Keratinocyte (primary cell): Measurements from ENCODE around the gene CD1E. TPM values are rescaled to one million over a fixed set of nuclear protein-coding genes. Genes with fewer than 3 reads are reported as not detected.

Experiments
- DNase-seq: peaks from one replicate; pipeline ENCODE4 v3.0.0-alpha.2; 2011; ENCODE audit warnings: low read depth, missing footprints, low spot score
- FAIRE-seq: peaks from 2 replicates; lab custom pipeline; 2011; peaks lifted over from hg19 to GRCh38; lab: Jason Lieb, UNC
- H2AFZ ChIP-seq: 2 replicates; pipeline ENCODE4 v1.6.0; 2012; ENCODE audit warnings: low read length, control low read depth, inconsistent platforms; ENCODE audit not compliant: control insufficient read depth
- H3K27ac ChIP-seq: 2 replicates; pipeline ENCODE4 v1.5.1; 2011; ENCODE audit warnings: low read length; ENCODE audit not compliant: control insufficient read depth, insufficient read depth
- H3K27me3 ChIP-seq: 3 replicates; pipeline ENCODE4 v1.6.0; 2011; ENCODE audit warnings: low read length; ENCODE audit not compliant: control insufficient read depth, insufficient read depth; ENCODE audit errors: extremely low read depth
- H3K36me3 ChIP-seq, 2 experiments: 2 replicates in 1 of 2; 3 replicates in 1 of 2; pipeline ENCODE4 v1.5.1; 2011; ENCODE audit warnings: low read length in 2 of 2, mild to moderate bottlenecking in 1 of 2; ENCODE audit not compliant: control insufficient read depth in 2 of 2, insufficient read depth in 2 of 2; ENCODE audit errors: extremely low read depth in 1 of 2
- H3K4me1 ChIP-seq: 3 replicates; pipeline ENCODE4 v1.5.1; 2011; ENCODE audit warnings: low read length; ENCODE audit not compliant: control insufficient read depth, insufficient read depth; ENCODE audit errors: extremely low read depth
- H3K4me2 ChIP-seq: 3 replicates; pipeline ENCODE4 v1.6.0; 2011; ENCODE audit warnings: low read depth, low read length; ENCODE audit not compliant: control insufficient read depth, insufficient read depth; ENCODE audit errors: extremely low read depth
- H3K4me3 ChIP-seq, 3 experiments: fragments of 200-600 bp in 1 of 3; sonication (generic) in 1 of 3; 2 replicates in 2 of 3; 3 replicates in 1 of 3; pipeline ENCODE4 v1.5.1; 2011 to 2016; ENCODE audit warnings: low read length in 3 of 3, mild to moderate bottlenecking in 3 of 3, control low read depth in 2 of 3, inconsistent platforms in 1 of 3, low read depth in 1 of 3, mixed read lengths in 1 of 3, mixed run types in 1 of 3, moderate library complexity in 1 of 3; ENCODE audit not compliant: control insufficient read depth in 2 of 3, insufficient read depth in 2 of 3; ENCODE audit errors: extremely low read depth in 1 of 3
- H3K79me2 ChIP-seq: 2 replicates; pipeline ENCODE4 v1.6.0; 2012; ENCODE audit warnings: low read length; ENCODE audit not compliant: control insufficient read depth, insufficient read depth
- H3K9ac ChIP-seq: 3 replicates; pipeline ENCODE4 v1.6.0; 2011; ENCODE audit warnings: low read length; ENCODE audit not compliant: control insufficient read depth, insufficient read depth; ENCODE audit errors: extremely low read depth
- H3K9me1 ChIP-seq: 3 replicates; pipeline ENCODE4 v1.6.0; 2011; ENCODE audit warnings: low read length; ENCODE audit not compliant: control insufficient read depth, insufficient read depth; ENCODE audit errors: extremely low read depth
- H3K9me3 ChIP-seq: 2 replicates; pipeline ENCODE4 v1.5.1; 2012; ENCODE audit warnings: low read depth, low read length; ENCODE audit not compliant: control insufficient read depth
- H4K20me1 ChIP-seq: 3 replicates; pipeline ENCODE4 v1.6.0; 2011; ENCODE audit warnings: low read length; ENCODE audit not compliant: control insufficient read depth, insufficient read depth; ENCODE audit errors: extremely low read depth
- CTCF ChIP-seq, 3 experiments: IDR thresholded peaks in 1 of 3; conservative IDR thresholded peaks in 1 of 3; optimal IDR thresholded peaks in 1 of 3; 2 replicates in 2 of 3; 3 replicates in 1 of 3; pipeline versions ENCODE3 to v1.5.1; 2011; ENCODE audit warnings: low read length in 3 of 3, mild to moderate bottlenecking in 3 of 3, moderate library complexity in 2 of 3, control low read depth in 1 of 3, inconsistent platforms in 1 of 3; ENCODE audit not compliant: insufficient read depth in 2 of 3; ENCODE audit errors: extremely low read depth in 1 of 3
- EZH2 ChIP-seq: IDR thresholded peaks from one replicate; pipeline ENCODE4 v1.6.1; 2012; ENCODE audit warnings: inconsistent platforms, mild to moderate bottlenecking, low read length, moderate library complexity
- dilution Hi-C: fragments of 300-500 bp; cut with MboI; formaldehyde crosslinking; loops from one replicate; pipeline ENCODE4 v1.7.0; 2020; ENCODE audit warnings: low sequenced_read_pairs; ENCODE audit not compliant: extremely low pct_ligation_motif_present
- polyA plus RNA-seq, 5 experiments: library from polyadenylated mRNA; depleted of rRNA in 3 of 5; stranded (reverse) in 3 of 5; stranded (forward) in 1 of 5; unstranded in 1 of 5; fragments of >200 nt; gene quantifications; 1 replicate in 1 of 5; 2 replicates in 3 of 5; 3 replicates in 1 of 5; pipeline versions ENCODE4 v1.2.1 to v1.2.3, GENCODE V29; 2011 to 2012; ENCODE audit warnings: missing spikeins in 2 of 5, low read depth in 1 of 5, low replicate concordance in 1 of 5

Gene CD1E
- polyA plus RNA-seq, 1 donor (not counting 4 experiments of a cell fraction or from before 2014, with no cell fraction given) = not detected

GRCh38 chr1:158331106-158331425 lies 22.6 kb upstream of the CD1E start:
- Histone ChIP-seq H2AFZ (no peak overlapping the region), H3K4me1 (no peaks in the 10 kb centered on the region), H3K79me2 (no peaks in the 10 kb centered on the region), H3K9me3 (no peaks in the 10 kb centered on the region), H3K36me3 (no peaks in the 10 kb centered on the region), H3K4me3 (no peak overlapping the region), H3K9ac (no peak overlapping the region), H4K20me1 (no peaks in the 10 kb centered on the region), H3K4me2 (no peak overlapping the region), H3K27me3 (no peaks in the 10 kb centered on the region), H3K9me1 (no peaks in the 10 kb centered on the region), H3K27ac (no peak overlapping the region)
- TF ChIP-seq EZH2 = no peak
- no peak for TF ChIP-seq CTCF (optimal IDR thresholded peaks at IDR 0.05 in 1 of 3, IDR thresholded peaks at IDR 0.05 in 1 of 3, conservative IDR thresholded peaks at IDR 0.05 in 1 of 3; ENCODE audit: extremely low read depth in 1 of 3, insufficient read depth in 2 of 3, low read length in 3 of 3)
- DNase-seq (no peak), FAIRE-seq (no peak)
- dilution Hi-C loops = no loop called here

- H3K27me3 ChIP-seq = no peaks in the 10 kb centered on the region
- DNase-seq = no peak
- H3K4me2 ChIP-seq = no peak within 1 kb of the TSS
- H3K9me3 ChIP-seq = no peaks in the 10 kb centered on the region
- no peak within 1 kb of the TSS for H3K9ac ChIP-seq
- no peaks in the 10 kb centered on the region for H3K79me2 ChIP-seq
- no peaks in the 10 kb centered on the region for H3K36me3 ChIP-seq
- no peak within 1 kb of the TSS for H3K27ac ChIP-seq
- no peaks in the 10 kb centered on the region for H3K9me1 ChIP-seq
- H2AFZ ChIP-seq = no peak within 1 kb of the TSS
- FAIRE-seq = no peak
- dilution Hi-C loops = no loop called here
- no peak within 1 kb of the TSS for H3K4me3 ChIP-seq
- no peaks in the 10 kb centered on the region for H3K4me1 ChIP-seq
- TF ChIP-seq EZH2 (no peak), CTCF (optimal IDR thresholded peaks at IDR 0.05 in 1 of 3, IDR thresholded peaks at IDR 0.05 in 1 of 3, conservative IDR thresholded peaks at IDR 0.05 in 1 of 3; ENCODE audit: extremely low read depth in 1 of 3, insufficient read depth in 2 of 3, low read length in 3 of 3) (no peak)
- no peaks in the 10 kb centered on the region for H4K20me1 ChIP-seq
Measured at GRCh38 chr1:158331481-158332150, 22.1 kb upstream of the CD1E start, which contains the start of gene CD1B. CD1B (minus strand) TSS chr1:158331531; CDS start chr1:158331423, 108 bp downstream.
